Keratinocyte (primary cell): ENCODE measurements around the gene SEPTIN5. TPM values are rescaled to one million over a fixed set of nuclear protein-coding genes. Genes with fewer than 3 reads are reported as not detected.

Experiments used
- DNase-seq: peaks from one replicate; pipeline ENCODE4 v3.0.0-alpha.2; 2011; ENCODE audit warnings: low read depth, missing footprints, low spot score
- FAIRE-seq: peaks from 2 replicates; lab custom pipeline; 2011; peaks lifted over from hg19 to GRCh38; lab: Jason Lieb, UNC
- H2AFZ ChIP-seq: 2 replicates; pipeline ENCODE4 v1.6.0; 2012; ENCODE audit warnings: low read length, control low read depth, inconsistent platforms; ENCODE audit not compliant: control insufficient read depth
- H3K27ac ChIP-seq: 2 replicates; pipeline ENCODE4 v1.5.1; 2011; ENCODE audit warnings: low read length; ENCODE audit not compliant: control insufficient read depth, insufficient read depth
- H3K27me3 ChIP-seq: 3 replicates; pipeline ENCODE4 v1.6.0; 2011; ENCODE audit warnings: low read length; ENCODE audit not compliant: control insufficient read depth, insufficient read depth; ENCODE audit errors: extremely low read depth
- H3K36me3 ChIP-seq, 2 experiments: 2 replicates in 1 of 2; 3 replicates in 1 of 2; pipeline ENCODE4 v1.5.1; 2011; ENCODE audit warnings: low read length in 2 of 2, mild to moderate bottlenecking in 1 of 2; ENCODE audit not compliant: control insufficient read depth in 2 of 2, insufficient read depth in 2 of 2; ENCODE audit errors: extremely low read depth in 1 of 2
- H3K4me1 ChIP-seq: 3 replicates; pipeline ENCODE4 v1.5.1; 2011; ENCODE audit warnings: low read length; ENCODE audit not compliant: control insufficient read depth, insufficient read depth; ENCODE audit errors: extremely low read depth
- H3K4me2 ChIP-seq: 3 replicates; pipeline ENCODE4 v1.6.0; 2011; ENCODE audit warnings: low read depth, low read length; ENCODE audit not compliant: control insufficient read depth, insufficient read depth; ENCODE audit errors: extremely low read depth
- H3K4me3 ChIP-seq, 3 experiments: fragments of 200-600 bp in 1 of 3; sonication (generic) in 1 of 3; 2 replicates in 2 of 3; 3 replicates in 1 of 3; pipeline ENCODE4 v1.5.1; 2011 to 2016; ENCODE audit warnings: low read length in 3 of 3, mild to moderate bottlenecking in 3 of 3, control low read depth in 2 of 3, inconsistent platforms in 1 of 3, low read depth in 1 of 3, mixed read lengths in 1 of 3, mixed run types in 1 of 3, moderate library complexity in 1 of 3; ENCODE audit not compliant: control insufficient read depth in 2 of 3, insufficient read depth in 2 of 3; ENCODE audit errors: extremely low read depth in 1 of 3
- H3K79me2 ChIP-seq: 2 replicates; pipeline ENCODE4 v1.6.0; 2012; ENCODE audit warnings: low read length; ENCODE audit not compliant: control insufficient read depth, insufficient read depth
- H3K9ac ChIP-seq: 3 replicates; pipeline ENCODE4 v1.6.0; 2011; ENCODE audit warnings: low read length; ENCODE audit not compliant: control insufficient read depth, insufficient read depth; ENCODE audit errors: extremely low read depth
- H3K9me1 ChIP-seq: 3 replicates; pipeline ENCODE4 v1.6.0; 2011; ENCODE audit warnings: low read length; ENCODE audit not compliant: control insufficient read depth, insufficient read depth; ENCODE audit errors: extremely low read depth
- H3K9me3 ChIP-seq: 2 replicates; pipeline ENCODE4 v1.5.1; 2012; ENCODE audit warnings: low read depth, low read length; ENCODE audit not compliant: control insufficient read depth
- H4K20me1 ChIP-seq: 3 replicates; pipeline ENCODE4 v1.6.0; 2011; ENCODE audit warnings: low read length; ENCODE audit not compliant: control insufficient read depth, insufficient read depth; ENCODE audit errors: extremely low read depth
- EZH2 ChIP-seq: IDR thresholded peaks from one replicate; pipeline ENCODE4 v1.6.1; 2012; ENCODE audit warnings: inconsistent platforms, mild to moderate bottlenecking, low read length, moderate library complexity
- dilution Hi-C: fragments of 300-500 bp; cut with MboI; formaldehyde crosslinking; loops from one replicate; pipeline ENCODE4 v1.7.0; 2020; ENCODE audit warnings: low sequenced_read_pairs; ENCODE audit not compliant: extremely low pct_ligation_motif_present
- polyA plus RNA-seq, 5 experiments: library from polyadenylated mRNA; depleted of rRNA in 3 of 5; stranded (reverse) in 3 of 5; stranded (forward) in 1 of 5; unstranded in 1 of 5; fragments of >200 nt; gene quantifications; 1 replicate in 1 of 5; 2 replicates in 3 of 5; 3 replicates in 1 of 5; pipeline versions ENCODE4 v1.2.1 to v1.2.3, GENCODE V29; 2011 to 2012; ENCODE audit warnings: missing spikeins in 2 of 5, low read depth in 1 of 5, low replicate concordance in 1 of 5
- TF ChIP-seq, protein P1 (sequence below), 3 experiments: IDR thresholded peaks in 1 of 3; conservative IDR thresholded peaks in 1 of 3; optimal IDR thresholded peaks in 1 of 3; 2 replicates in 2 of 3; 3 replicates in 1 of 3; pipeline versions ENCODE3 to v1.5.1; 2011; ENCODE audit warnings: low read length in 3 of 3, mild to moderate bottlenecking in 3 of 3, moderate library complexity in 2 of 3, control low read depth in 1 of 3, inconsistent platforms in 1 of 3; ENCODE audit not compliant: insufficient read depth in 2 of 3; ENCODE audit errors: extremely low read depth in 1 of 3

The SEPTIN5 gene
- polyA plus RNA-seq, 1 donor (not counting 4 experiments of a cell fraction or from before 2014, with no cell fraction given): 2.2 TPM

GRCh38 chr22:19764636-19765476 is 50.6 kb downstream of the SEPTIN5 start:
- Histone ChIP-seq H3K9ac (no peak overlapping the region), H3K9me3 (no peaks in the 10 kb centered on the region)

DNA sequence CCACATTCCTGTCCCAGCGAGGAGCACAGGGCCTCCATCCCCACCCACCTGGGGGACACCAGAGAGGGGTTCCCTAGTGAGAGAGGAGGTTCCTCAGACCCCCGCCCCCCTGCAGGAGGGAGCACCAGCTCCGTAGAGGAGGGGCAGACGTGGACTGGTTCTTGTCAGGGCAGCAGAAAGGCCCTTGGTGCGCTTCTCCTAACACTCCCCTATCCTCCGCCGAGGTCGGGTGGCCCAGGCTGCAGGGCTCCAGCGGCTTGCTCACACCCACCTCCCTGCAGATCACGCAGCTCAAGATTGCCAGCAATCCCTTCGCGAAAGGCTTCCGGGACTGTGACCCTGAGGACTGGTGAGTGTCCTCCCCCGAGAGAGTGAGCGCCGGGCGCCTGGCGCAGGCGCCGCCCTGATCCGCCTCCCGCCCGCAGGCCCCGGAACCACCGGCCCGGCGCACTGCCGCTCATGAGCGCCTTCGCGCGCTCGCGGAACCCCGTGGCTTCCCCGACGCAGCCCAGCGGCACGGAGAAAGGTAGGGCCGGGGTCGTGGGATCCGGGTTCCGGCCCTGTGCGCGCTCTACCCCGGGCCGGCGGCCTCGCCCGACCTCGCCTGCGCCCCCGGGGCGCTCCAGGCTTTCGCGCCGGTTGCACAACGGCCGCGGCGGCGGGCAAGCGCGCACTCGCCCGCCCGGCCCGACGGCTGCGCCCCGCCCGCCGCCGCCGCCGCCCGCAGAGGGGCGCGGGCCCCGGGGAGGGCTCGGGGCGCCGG is 51.4 kb downstream of the SEPTIN5 start:
- H3K4me3 ChIP-seq: peak overlapping the region; percentile 38 to 59 (median 52)
- DNase-seq (no peak), FAIRE-seq (no peak)
- peak overlapping the region; percentile 63 for H3K9ac ChIP-seq
- H3K36me3 ChIP-seq: no peaks in the 10 kb centered on the region
- TF ChIP-seq, protein P1, sequence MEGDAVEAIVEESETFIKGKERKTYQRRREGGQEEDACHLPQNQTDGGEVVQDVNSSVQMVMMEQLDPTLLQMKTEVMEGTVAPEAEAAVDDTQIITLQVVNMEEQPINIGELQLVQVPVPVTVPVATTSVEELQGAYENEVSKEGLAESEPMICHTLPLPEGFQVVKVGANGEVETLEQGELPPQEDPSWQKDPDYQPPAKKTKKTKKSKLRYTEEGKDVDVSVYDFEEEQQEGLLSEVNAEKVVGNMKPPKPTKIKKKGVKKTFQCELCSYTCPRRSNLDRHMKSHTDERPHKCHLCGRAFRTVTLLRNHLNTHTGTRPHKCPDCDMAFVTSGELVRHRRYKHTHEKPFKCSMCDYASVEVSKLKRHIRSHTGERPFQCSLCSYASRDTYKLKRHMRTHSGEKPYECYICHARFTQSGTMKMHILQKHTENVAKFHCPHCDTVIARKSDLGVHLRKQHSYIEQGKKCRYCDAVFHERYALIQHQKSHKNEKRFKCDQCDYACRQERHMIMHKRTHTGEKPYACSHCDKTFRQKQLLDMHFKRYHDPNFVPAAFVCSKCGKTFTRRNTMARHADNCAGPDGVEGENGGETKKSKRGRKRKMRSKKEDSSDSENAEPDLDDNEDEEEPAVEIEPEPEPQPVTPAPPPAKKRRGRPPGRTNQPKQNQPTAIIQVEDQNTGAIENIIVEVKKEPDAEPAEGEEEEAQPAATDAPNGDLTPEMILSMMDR (optimal IDR thresholded peaks at IDR 0.05 in 1 of 3, IDR thresholded peaks at IDR 0.05 in 1 of 3, conservative IDR thresholded peaks at IDR 0.05 in 1 of 3; ENCODE audit: extremely low read depth in 1 of 3, insufficient read depth in 2 of 3, low read length in 3 of 3): no peak
- TF ChIP-seq EZH2: no peak
- peak overlapping the region; percentile 60 for H3K4me2 ChIP-seq
- peaks cover 3% of the 10 kb centered on the region for H3K27me3 ChIP-seq
- no peak overlapping the region for H3K27ac ChIP-seq
- peaks cover 5% of the 10 kb centered on the region for H3K4me1 ChIP-seq
- H3K9me1 ChIP-seq: no peaks in the 10 kb centered on the region
- dilution Hi-C loops: no loop called here
- no peaks in the 10 kb centered on the region for H4K20me1 ChIP-seq
- H3K9me3 ChIP-seq: no peaks in the 10 kb centered on the region
- H3K79me2 ChIP-seq: peaks cover 5% of the 10 kb centered on the region
- H2AFZ ChIP-seq: peak overlapping the region; percentile 70

More at GRCh38 chr22:19764636-19765476, 50.6 kb downstream of the SEPTIN5 start:
- Histone ChIP-seq H2AFZ (no peak overlapping the region), H3K9me1 (no peaks in the 10 kb centered on the region), H3K27ac (no peak overlapping the region), H3K4me2 (peak overlapping the region; percentile 60), H3K4me3 (no peak overlapping the region), H4K20me1 (no peaks in the 10 kb centered on the region), H3K79me2 (peaks cover 5% of the 10 kb centered on the region), H3K27me3 (peaks cover 7% of the 10 kb centered on the region), H3K36me3 (no peaks in the 10 kb centered on the region), H3K4me1 (peaks cover 5% of the 10 kb centered on the region)
- DNase-seq (no peak), FAIRE-seq (no peak)
- dilution Hi-C loops: no loop called here
- TF ChIP-seq, protein P1 (optimal IDR thresholded peaks at IDR 0.05 in 1 of 3, IDR thresholded peaks at IDR 0.05 in 1 of 3, conservative IDR thresholded peaks at IDR 0.05 in 1 of 3; ENCODE audit: extremely low read depth in 1 of 3, insufficient read depth in 2 of 3, low read length in 3 of 3): no peak
- TF ChIP-seq EZH2: no peak
